ENCODE results near the gene CASQ2. TPM values are rescaled to one million over a fixed set of nuclear protein-coding genes. Genes with fewer than 3 reads are reported as not detected.

CASQ2 gene
- total RNA-seq, 1 donor from 2014 or later, result not detected

DNA sequence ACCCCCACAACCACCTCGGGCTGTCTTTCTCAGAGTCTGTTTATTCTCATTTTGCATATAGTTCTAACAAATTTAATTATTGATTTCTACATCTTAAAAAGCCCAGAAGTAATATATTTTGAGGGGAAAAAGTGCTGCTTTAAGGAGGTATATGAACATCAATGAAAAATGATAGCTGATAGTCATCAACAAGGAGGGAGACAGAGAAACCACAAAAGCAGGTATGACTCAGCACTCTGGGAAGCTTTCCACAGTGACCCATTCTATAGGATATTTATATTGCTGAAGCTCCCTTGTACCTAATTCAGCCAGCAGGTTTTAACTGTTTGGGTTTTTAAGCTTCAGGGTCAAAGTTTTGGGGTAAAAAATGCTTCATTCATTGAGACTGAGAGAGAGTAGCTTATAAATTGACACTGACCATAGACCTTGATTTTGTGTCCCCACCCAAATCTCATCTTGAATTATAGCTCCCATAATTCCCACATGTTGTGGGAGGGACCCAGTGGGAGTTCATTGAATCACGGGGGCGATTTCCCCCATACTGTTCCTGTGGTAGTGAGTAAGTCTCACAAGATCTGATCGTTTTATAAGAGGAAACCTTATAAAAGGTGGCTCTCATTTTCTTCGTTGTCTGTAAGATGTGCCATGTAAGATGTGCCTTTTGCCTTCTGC is 99.4 kb downstream of the CASQ2 start:
- peaks cover 35% of the 10 kb centered on the region for H3K36me3 Mint-ChIP-seq
- DNase-seq (ENCODE audit: extremely low spot score, unreplicated experiment), result no peak
- H3K4me3 Mint-ChIP-seq, result no peak overlapping the region
- peaks cover 10% of the 10 kb centered on the region for H3K4me1 Mint-ChIP-seq (ENCODE audit: unreplicated experiment)
- TF ChIP-seq CTCF (conservative IDR thresholded peaks at IDR 0.05), result no peak
- H3K27me3 Mint-ChIP-seq, result no peaks in the 10 kb centered on the region
- peak overlapping the region; percentile 50 for H3K27ac Mint-ChIP-seq
- H3K9me3 Mint-ChIP-seq, result no peaks in the 10 kb centered on the region

DNA sequence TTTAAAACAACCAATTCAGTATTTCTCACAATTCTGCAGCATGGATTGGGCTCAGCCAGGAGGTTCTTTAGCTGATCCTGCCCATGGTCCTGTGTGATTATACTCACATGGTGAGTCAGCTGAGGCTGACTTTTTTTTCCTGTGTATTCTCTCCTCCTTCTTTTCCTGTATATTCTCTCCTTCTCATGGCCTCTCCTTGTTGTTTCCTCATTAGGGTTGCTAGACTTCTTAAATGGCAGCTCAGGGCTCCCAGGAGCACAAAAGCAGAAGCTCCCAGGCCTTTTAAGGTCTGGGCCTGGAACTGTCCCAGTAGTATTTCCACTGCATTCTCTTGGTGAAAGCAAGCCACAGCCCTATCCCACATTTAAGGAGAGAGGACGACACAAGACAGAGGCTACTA is 99.9 kb downstream of the CASQ2 start:
- H3K27ac Mint-ChIP-seq, result peak overlapping the region; percentile 50
- peaks cover 37% of the 10 kb centered on the region for H3K36me3 Mint-ChIP-seq
- no peaks in the 10 kb centered on the region for H3K27me3 Mint-ChIP-seq
- no peak overlapping the region for H3K4me3 Mint-ChIP-seq
- no peak for DNase-seq (ENCODE audit: extremely low spot score, unreplicated experiment)
- peaks cover 7% of the 10 kb centered on the region for H3K4me1 Mint-ChIP-seq (ENCODE audit: unreplicated experiment)
- no peaks in the 10 kb centered on the region for H3K9me3 Mint-ChIP-seq
- TF ChIP-seq CTCF (conservative IDR thresholded peaks at IDR 0.05), result no peak

DNA sequence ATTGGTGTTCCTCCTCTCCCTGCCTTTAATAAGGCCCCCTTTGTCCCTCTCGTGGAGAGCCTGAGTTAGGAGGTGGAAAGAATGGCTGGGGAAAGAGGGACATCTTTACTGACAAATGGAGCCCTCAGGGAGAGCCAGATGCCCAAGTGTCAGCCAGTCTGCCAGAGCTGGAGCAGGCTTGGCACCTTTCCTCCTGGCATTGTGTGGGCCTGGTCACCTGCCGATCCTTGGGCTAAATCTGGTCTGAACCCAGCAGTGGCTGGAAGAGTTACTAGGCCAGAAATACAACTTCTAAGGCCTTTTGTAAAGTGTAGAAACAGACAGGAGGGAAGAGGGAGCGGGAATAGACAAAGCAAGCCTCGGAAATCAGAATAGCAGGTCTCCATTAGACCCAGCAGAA is 101.8 kb downstream of the CASQ2 start:
- no peak for TF ChIP-seq CTCF (conservative IDR thresholded peaks at IDR 0.05)
- no peak for DNase-seq (ENCODE audit: extremely low spot score, unreplicated experiment)
- H3K27me3 Mint-ChIP-seq, result no peaks in the 10 kb centered on the region
- H3K36me3 Mint-ChIP-seq, result peaks cover 36% of the 10 kb centered on the region
- H3K4me1 Mint-ChIP-seq (ENCODE audit: unreplicated experiment), result peaks cover 3% of the 10 kb centered on the region
- H3K4me3 Mint-ChIP-seq, result no peak overlapping the region
- H3K9me3 Mint-ChIP-seq, result no peaks in the 10 kb centered on the region
- no peak overlapping the region for H3K27ac Mint-ChIP-seq

GRCh38 chr1:115666206-115666605 is 102.3 kb downstream of the CASQ2 start:
- H3K4me1 Mint-ChIP-seq (ENCODE audit: unreplicated experiment), result peaks cover 3% of the 10 kb centered on the region
- DNase-seq (ENCODE audit: extremely low spot score, unreplicated experiment), result no peak
- peaks cover 36% of the 10 kb centered on the region for H3K36me3 Mint-ChIP-seq
- no peak overlapping the region for H3K27ac Mint-ChIP-seq
- no peak for TF ChIP-seq CTCF (conservative IDR thresholded peaks at IDR 0.05)
- no peak overlapping the region for H3K4me3 Mint-ChIP-seq
- no peaks in the 10 kb centered on the region for H3K9me3 Mint-ChIP-seq
- no peaks in the 10 kb centered on the region for H3K27me3 Mint-ChIP-seq

DNA sequence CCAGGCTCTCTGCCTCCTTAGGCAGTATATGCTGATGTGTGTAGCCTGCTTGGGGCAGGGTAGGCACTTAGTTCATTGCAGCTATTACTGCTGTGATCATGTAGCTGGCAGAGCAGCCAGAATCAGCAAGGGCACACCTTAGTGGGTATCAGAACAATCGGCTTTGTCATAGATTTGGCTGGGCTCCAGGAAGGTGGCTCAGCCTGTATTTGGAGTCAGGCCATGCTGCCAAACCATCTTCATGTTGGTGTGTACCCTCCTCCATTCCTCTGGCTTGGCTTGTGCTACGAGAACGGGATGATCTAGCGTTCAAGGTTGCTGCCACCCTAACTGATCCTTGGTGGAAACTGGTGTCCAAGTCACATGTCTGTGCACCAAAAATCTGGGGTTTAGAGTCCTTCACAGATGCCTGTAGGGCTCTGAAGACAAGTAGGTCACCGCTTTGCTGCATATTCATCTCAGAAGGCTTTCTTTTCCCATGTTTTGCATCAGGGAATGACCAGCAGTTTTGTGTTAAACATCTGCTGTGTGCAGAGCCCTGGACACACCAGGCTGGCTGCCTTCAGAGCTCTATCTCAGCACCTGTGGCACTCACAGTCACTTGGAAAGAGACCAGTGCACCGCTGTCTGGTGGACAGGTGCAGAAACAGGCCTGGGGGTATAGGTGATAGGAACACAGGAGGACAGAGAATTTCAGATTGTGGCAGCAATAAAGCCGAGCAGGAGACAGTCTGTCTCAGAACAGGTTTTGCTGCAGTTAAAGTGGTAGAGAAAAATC is 103.0 kb downstream of the CASQ2 start:
- no peak for TF ChIP-seq CTCF (conservative IDR thresholded peaks at IDR 0.05)
- Mint-ChIP-seq H3K4me3 (no peak overlapping the region), H3K27ac (no peak overlapping the region), H3K9me3 (no peaks in the 10 kb centered on the region), H3K36me3 (peaks cover 42% of the 10 kb centered on the region), H3K27me3 (no peaks in the 10 kb centered on the region), H3K4me1 (ENCODE audit: unreplicated experiment) (peaks cover 3% of the 10 kb centered on the region)
- no peak for DNase-seq (ENCODE audit: extremely low spot score, unreplicated experiment)

Measured in type B pancreatic cell (in vitro differentiated cells).